Muscle layer of colon (tissue), 2 donors: ENCODE results near the gene LYZL6.
"Not testable (repeated sequence)": the region's sequence is repeated elsewhere in the genome, so short reads cannot be mapped to it uniquely, and the experiment has no call there.

Experiments
- H3K27ac ChIP-seq: one replicate; pipeline ENCODE4 v1.7.0; 2013; ENCODE audit warnings: low read depth, mild to moderate bottlenecking, low read length, moderate library complexity
- H3K27me3 ChIP-seq, 2 donors: one replicate each; pipeline ENCODE4 v1.7.0; 2013; ENCODE audit warnings: low read length in 2 of 2, mild to moderate bottlenecking in 2 of 2; ENCODE audit not compliant: insufficient read depth in 2 of 2, control insufficient read depth in 1 of 2
- H3K36me3 ChIP-seq: one replicate; pipeline ENCODE4 v1.7.0; 2013; ENCODE audit warnings: mild to moderate bottlenecking, low read length; ENCODE audit not compliant: insufficient read depth
- H3K4me1 ChIP-seq: one replicate; pipeline ENCODE4 v1.7.0; 2013; ENCODE audit warnings: mild to moderate bottlenecking, low read length; ENCODE audit not compliant: insufficient read depth
- H3K4me3 ChIP-seq, 2 donors: one replicate each; pipeline ENCODE4 v1.7.0; 2013; ENCODE audit warnings: low read length in 2 of 2, low read depth in 1 of 2, mild to moderate bottlenecking in 1 of 2, moderate library complexity in 1 of 2
- H3K9ac ChIP-seq: one replicate; pipeline ENCODE4 v1.7.0; 2013; ENCODE audit warnings: low read length
- H3K9me3 ChIP-seq: one replicate; pipeline ENCODE4 v1.7.0; 2013; ENCODE audit warnings: mild to moderate bottlenecking, low read length
- donor health status: abdominal sarcoma.
- donor health status: Adenocarcinoma of cecum.

Gene LYZL6

GRCh38 chr17:35901631-35902175, 41.8 kb downstream of the LYZL6 start:
- Histone ChIP-seq H3K4me3 (no peak overlapping the region), H3K36me3 (no peaks in the 10 kb centered on the region), H3K27me3 (no peaks in the 10 kb centered on the region), H3K27ac (no peak overlapping the region), H3K9ac (no peak overlapping the region), H3K4me1 (no peaks in the 10 kb centered on the region), H3K9me3 (no peaks in the 10 kb centered on the region)

GRCh38 chr17:35900708-35901480, 42.6 kb downstream of the LYZL6 start:
- Histone ChIP-seq H3K27ac (no peak overlapping the region), H3K27me3 (no peaks in the 10 kb centered on the region), H3K4me1 (no peaks in the 10 kb centered on the region), H3K9me3 (no peaks in the 10 kb centered on the region), H3K9ac (no peak overlapping the region), H3K4me3 (no peak overlapping the region), H3K36me3 (no peaks in the 10 kb centered on the region)

GRCh38 chr17:35900280-35900679, 43.2 kb downstream of the LYZL6 start:
- Histone ChIP-seq H3K9me3 (no peaks in the 10 kb centered on the region), H3K36me3 (no peaks in the 10 kb centered on the region), H3K4me1 (no peaks in the 10 kb centered on the region), H3K9ac (no peak overlapping the region), H3K4me3 (no peak overlapping the region), H3K27ac (no peak overlapping the region), H3K27me3 (no peaks in the 10 kb centered on the region)

- no peak overlapping the region for H3K27ac ChIP-seq
- no peaks in the 10 kb centered on the region for H3K36me3 ChIP-seq
- no peaks in the 10 kb centered on the region for H3K9me3 ChIP-seq
- no peaks in the 10 kb centered on the region for H3K4me1 ChIP-seq
- no peak overlapping the region for H3K9ac ChIP-seq
- H3K27me3 ChIP-seq, result no peaks in the 10 kb centered on the region
- H3K4me3 ChIP-seq, result no peak overlapping the region
These were observed 45.0 kb downstream of the LYZL6 start for GRCh38 chr17:35898283-35899070.

- not testable (repeated sequence) for H3K4me3 ChIP-seq, H3K9me3 ChIP-seq, H3K36me3 ChIP-seq, H3K9ac ChIP-seq, H3K4me1 ChIP-seq, H3K27ac ChIP-seq, H3K27me3 ChIP-seq
These were observed 45.7 kb downstream of the LYZL6 start for GRCh38 chr17:35897772-35898171.

- no peak overlapping the region for H3K27ac ChIP-seq
- no peaks in the 10 kb centered on the region for H3K4me1 ChIP-seq
- no peaks in the 10 kb centered on the region for H3K36me3 ChIP-seq
- no peaks in the 10 kb centered on the region for H3K9me3 ChIP-seq
- no peak overlapping the region for H3K9ac ChIP-seq
- no peaks in the 10 kb centered on the region for H3K27me3 ChIP-seq
- H3K4me3 ChIP-seq, result no peak overlapping the region
These were observed 47.6 kb downstream of the LYZL6 start for GRCh38 chr17:35895636-35896587.

- Histone ChIP-seq H3K27ac (no peak overlapping the region), H3K9ac (no peak overlapping the region), H3K9me3 (no peaks in the 10 kb centered on the region), H3K27me3 (no peaks in the 10 kb centered on the region), H3K36me3 (no peaks in the 10 kb centered on the region), H3K4me3 (no peak overlapping the region), H3K4me1 (peaks cover 4% of the 10 kb centered on the region)
These were observed 49.3 kb downstream of the LYZL6 start for GRCh38 chr17:35894206-35894605.

- H3K9me3 ChIP-seq, result no peaks in the 10 kb centered on the region
- no peak overlapping the region for H3K27ac ChIP-seq
- no peak overlapping the region for H3K4me3 ChIP-seq
- H3K9ac ChIP-seq, result no peak overlapping the region
- H3K4me1 ChIP-seq, result peaks cover 4% of the 10 kb centered on the region
- H3K36me3 ChIP-seq, result no peaks in the 10 kb centered on the region
- no peaks in the 10 kb centered on the region for H3K27me3 ChIP-seq
These were observed 49.8 kb downstream of the LYZL6 start for GRCh38 chr17:35893751-35894150.

- Histone ChIP-seq H3K4me3 (no peak overlapping the region), H3K4me1 (peaks cover 4% of the 10 kb centered on the region), H3K9ac (no peak overlapping the region), H3K36me3 (no peaks in the 10 kb centered on the region), H3K9me3 (no peaks in the 10 kb centered on the region), H3K27me3 (no peaks in the 10 kb centered on the region), H3K27ac (no peak overlapping the region)
These were observed 51.1 kb downstream of the LYZL6 start for GRCh38 chr17:35892091-35893035.

GRCh38 chr17:35891269-35891668, 52.2 kb downstream of the LYZL6 start:
- Histone ChIP-seq H3K4me1 (peaks cover 4% of the 10 kb centered on the region), H3K27ac (no peak overlapping the region), H3K4me3 (no peak overlapping the region), H3K36me3 (no peaks in the 10 kb centered on the region), H3K9ac (no peak overlapping the region), H3K27me3 (no peaks in the 10 kb centered on the region), H3K9me3 (no peaks in the 10 kb centered on the region)
